ENCODE measurements around the gene PLCXD1.

The PLCXD1 gene

GRCh38 chrX:337331-337831 lies 56.2 kb downstream of the PLCXD1 start:
- no peak for DNase-seq (ENCODE audit: low read depth in 1 of 2, low spot score in 1 of 2)
- H3K27me3 ChIP-seq (ENCODE audit: insufficient read depth, poor library complexity, severe bottlenecking), result no peaks in the 10 kb centered on the region
- H3K4me3 ChIP-seq (replicated peaks; ENCODE audit: insufficient read depth, low read length), result no peak overlapping the region
- TF ChIP-seq GABPA (IDR thresholded peaks at IDR 0.05; ENCODE audit: low read depth) (no peak), POLR2AphosphoS5 (IDR thresholded peaks at IDR 0.05; ENCODE audit: low read depth) (no peak), CTCF (IDR thresholded peaks at IDR 0.05; ENCODE audit: insufficient read depth, low read length) (no peak), SPI1 (IDR thresholded peaks at IDR 0.05; ENCODE audit: borderline replicate concordance, low read depth) (no peak), REST (IDR thresholded peaks at IDR 0.05; ENCODE audit: insufficient replicate concordance, low read depth) (no peak)
- no peak overlapping the region for H3K27ac ChIP-seq (replicated peaks)

GRCh38 chrX:338281-338835 lies 57.2 kb downstream of the PLCXD1 start:
- DNase-seq (ENCODE audit: low read depth in 1 of 2, low spot score in 1 of 2), result no peak
- Histone ChIP-seq H3K27ac (replicated peaks) (no peak overlapping the region), H3K4me3 (replicated peaks; ENCODE audit: insufficient read depth, low read length) (no peak overlapping the region), H3K27me3 (ENCODE audit: insufficient read depth, poor library complexity, severe bottlenecking) (no peaks in the 10 kb centered on the region)
- TF ChIP-seq GABPA (IDR thresholded peaks at IDR 0.05; ENCODE audit: low read depth) (no peak), CTCF (IDR thresholded peaks at IDR 0.05; ENCODE audit: insufficient read depth, low read length) (no peak), REST (IDR thresholded peaks at IDR 0.05; ENCODE audit: insufficient replicate concordance, low read depth) (no peak), POLR2AphosphoS5 (IDR thresholded peaks at IDR 0.05; ENCODE audit: low read depth) (no peak), SPI1 (IDR thresholded peaks at IDR 0.05; ENCODE audit: borderline replicate concordance, low read depth) (no peak)

GRCh38 chrX:338836-339400 lies 57.7 kb downstream of the PLCXD1 start:
- TF ChIP-seq CTCF (IDR thresholded peaks at IDR 0.05; ENCODE audit: insufficient read depth, low read length) (no peak), POLR2AphosphoS5 (IDR thresholded peaks at IDR 0.05; ENCODE audit: low read depth) (no peak), GABPA (IDR thresholded peaks at IDR 0.05; ENCODE audit: low read depth) (no peak), REST (IDR thresholded peaks at IDR 0.05; ENCODE audit: insufficient replicate concordance, low read depth) (no peak), SPI1 (IDR thresholded peaks at IDR 0.05; ENCODE audit: borderline replicate concordance, low read depth) (no peak)

More at GRCh38 chrX:338836-339400, 57.7 kb downstream of the PLCXD1 start:
- Histone ChIP-seq H3K27ac (replicated peaks) (no peak overlapping the region), H3K27me3 (ENCODE audit: insufficient read depth, poor library complexity, severe bottlenecking) (no peaks in the 10 kb centered on the region), H3K4me3 (replicated peaks; ENCODE audit: insufficient read depth, low read length) (no peak overlapping the region)
- DNase-seq (ENCODE audit: low read depth in 1 of 2, low spot score in 1 of 2), result no peak

Measured in HL-60 (cell line).